Measurements from ENCODE around the gene SLC25A44. TPM values are rescaled to one million over a fixed set of nuclear protein-coding genes. Genes with fewer than 3 reads are reported as not detected.

The SLC25A44 gene
- total RNA-seq, 1 experiment from 2014 or later = 40.2 TPM

DNA sequence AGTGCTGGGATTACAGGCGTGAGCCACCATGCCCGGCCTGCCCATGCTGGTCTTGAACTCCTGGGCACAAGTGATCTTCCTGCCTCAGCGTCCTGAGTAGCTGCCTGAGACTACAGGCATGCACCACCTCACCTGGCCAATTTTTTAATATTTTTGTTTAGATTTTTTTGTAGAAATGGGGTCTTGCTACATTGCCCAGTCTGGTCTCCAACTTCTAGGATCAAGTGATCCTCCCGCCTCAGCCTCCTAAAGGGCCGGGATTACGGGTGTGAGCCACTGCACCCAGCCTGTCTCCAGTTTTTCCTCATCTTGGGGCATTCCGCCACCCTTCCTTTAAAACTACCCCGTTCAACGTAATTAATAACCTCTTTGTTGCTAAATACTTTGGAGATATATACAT lies 26.3 kb downstream of the SLC25A44 start:
- H3K79me1 ChIP-seq (ENCODE audit: insufficient read depth, low read depth, low read length, poor library complexity, severe bottlenecking) = no peaks in the 10 kb centered on the region
- H2BK120ac ChIP-seq (ENCODE audit: low read depth, low read length, poor library complexity, severe bottlenecking) = no peak overlapping the region
- no peak overlapping the region for H3K27ac ChIP-seq (ENCODE audit: insufficient read length, low read depth, low read length)
- no peak overlapping the region for H2BK20ac ChIP-seq (ENCODE audit: low read depth, low read length, poor library complexity, severe bottlenecking)
- no peak overlapping the region for H2BK5ac ChIP-seq (ENCODE audit: insufficient read length, low read length)
- H3K27me3 Mint-ChIP-seq (ENCODE audit: low read depth) = no peaks in the 10 kb centered on the region
- H4K5ac ChIP-seq (ENCODE audit: insufficient read length, low read depth, low read length) = no peak overlapping the region
- H2AFZ ChIP-seq (ENCODE audit: low read length) = no peak overlapping the region
- H3K36me3 Mint-ChIP-seq (ENCODE audit: insufficient read depth in 1 of 3, low read depth in 3 of 3) = peaks cover 27 to 66% (median 60%) of the 10 kb centered on the region in 3 experiments
- no peak overlapping the region for H3K4ac ChIP-seq (ENCODE audit: low read depth, low read length)
- H3K56ac ChIP-seq (ENCODE audit: insufficient read length, low read depth, low read length) = no peak overlapping the region
- H3K4me1 ChIP-seq (ENCODE audit: insufficient read depth, low read length) = no peaks in the 10 kb centered on the region
- no peak overlapping the region for H2BK15ac ChIP-seq (ENCODE audit: low read depth, low read length)
- no peaks in the 10 kb centered on the region for H3K79me2 ChIP-seq (ENCODE audit: insufficient read depth, low read length)
- no peak overlapping the region for H3K4me3 Mint-ChIP-seq
- H4K91ac ChIP-seq (ENCODE audit: insufficient read length, low read depth, low read length) = no peak overlapping the region
- H3K27ac Mint-ChIP-seq = no peak overlapping the region
- no peak overlapping the region for H3K9ac ChIP-seq (ENCODE audit: extremely low read depth, insufficient read length, low read length)
- peaks cover 1 to 3% of the 10 kb centered on the region in 2 experiments for H3K4me1 Mint-ChIP-seq
- TF ChIP-seq CTCF (conservative IDR thresholded peaks at IDR 0.05) = no peak
- H3K9me3 Mint-ChIP-seq = no peaks in the 10 kb centered on the region; a peak in 1 of 5 replicates
- no peak overlapping the region for H4K8ac ChIP-seq (replicated peaks; ENCODE audit: insufficient read length, low read depth, low read length)
- H3K23me2 ChIP-seq (ENCODE audit: insufficient read length, low read depth, low read length, poor library complexity, severe bottlenecking) = no peaks in the 10 kb centered on the region
- H3K4me2 ChIP-seq (ENCODE audit: insufficient read depth, insufficient read length, low read length) = no peak overlapping the region
- no peak overlapping the region for H3T11ph ChIP-seq (ENCODE audit: low read length)
- no peak overlapping the region for H2BK12ac ChIP-seq (ENCODE audit: insufficient read length, low read depth, low read length)
- no peak overlapping the region for H3K14ac ChIP-seq (ENCODE audit: insufficient read depth, low read length)
- H3K23ac ChIP-seq (ENCODE audit: insufficient read length, low read depth, low read length) = no peak overlapping the region
- H4K20me1 ChIP-seq (ENCODE audit: control insufficient read depth, insufficient read depth, insufficient read length) = peaks cover 2% of the 10 kb centered on the region
- no peak overlapping the region for H3K18ac ChIP-seq (ENCODE audit: insufficient read length, low read depth, low read length)
- no peak for DNase-seq
- H2AK5ac ChIP-seq (ENCODE audit: insufficient read length, low read length) = no peak overlapping the region
- H3K27me3 ChIP-seq (ENCODE audit: insufficient read depth, low read length) = no peaks in the 10 kb centered on the region
- no CpG with 5 or more reads among the region's 9 CpGs for WGBS (ENCODE audit: extremely low coverage, insufficient read length, low lambda C conversion rate)
- no peaks in the 10 kb centered on the region for H3K9me3 ChIP-seq (ENCODE audit: control insufficient read depth, low read depth, low read length)

Measured in H9 (cell line).